ENCODE measurements around the gene RUVBL1. TPM values are rescaled to one million over a fixed set of nuclear protein-coding genes. Genes with fewer than 3 reads are reported as not detected.
A peak's percentile ranks its signal among the peaks of the same experiment; 100 is the strongest.

RUVBL1 gene
- total and polyA plus RNA-seq, 2 of the 4 experiments (the other 2 are of a cell fraction) = 68.7 to 83.3 TPM

- peaks cover 31% of the 10 kb centered on the region for H3K36me3 ChIP-seq (ENCODE audit: control insufficient read depth, insufficient read depth, low read length)
- intact Hi-C loops (cut with micrococcal nuclease) (loop anchor here (1.0 kb wide), 4 partner anchors 38 to 513 kb away; no protein-coding TSS in a partner anchor), dilution Hi-C loops (cut with HindIII; ENCODE audit: low sequenced_read_pairs, unreplicated experiment) (no loop called here), in situ Hi-C loops (cut with MboI; ENCODE audit: low sequenced_read_pairs) (loop anchor here (5.0 to 10.0 kb wide), 3 partner anchors 37 to 497 kb away; no protein-coding TSS in a partner anchor)
- H3K4ac ChIP-seq (ENCODE audit: low read depth, low read length) = peak overlapping the region; percentile 77
- H3K9me3 ChIP-seq (ENCODE audit: control insufficient read depth, insufficient read depth, low read length) = no peaks in the 10 kb centered on the region
- H2BK5ac ChIP-seq (ENCODE audit: low read depth, low read length, poor library complexity, severe bottlenecking) = no peak overlapping the region
- 0 out of 2 replicates have a peak overlapping the region, but pooled peaks have one; percentile 28 for H2BK120ac ChIP-seq (ENCODE audit: low read depth, low read length)
- H3K14ac ChIP-seq (replicated peaks; ENCODE audit: low read depth, low read length) = no peak overlapping the region; the same call in 1 of the 2 replicates
- no TSS peak for BruUV-seq (replicated peaks)
- H3K27ac ChIP-seq (ENCODE audit: insufficient read depth, low read length) = no peak overlapping the region; the same call in 1 of the 2 replicates
- H3K79me1 ChIP-seq (ENCODE audit: low read depth in 1 of 2, low read length in 2 of 2) = peaks cover 12 to 31% of the 10 kb centered on the region in 2 experiments
- CTCF ChIA-PET = interaction anchor here (0.6 to 3.2 kb wide), 11 partner anchors 10 to 82 kb away, joined by 3 to 26 read pairs (median 4); partner anchors contain the start of gene RUVBL1
- peaks cover 5% of the 10 kb centered on the region for H3K4me1 ChIP-seq (ENCODE audit: control insufficient read depth, insufficient read depth, low read length)
- H4K5ac ChIP-seq (ENCODE audit: low read depth, low read length) = no peak overlapping the region
- ATAC-seq (ENCODE audit: low read depth) = peak; percentile 99
- H4K91ac ChIP-seq (ENCODE audit: insufficient read depth, low read depth, low read length) = peak overlapping the region; percentile 45; the same call in 1 of the 2 replicates
- no peaks in the 10 kb centered on the region for H3K27me3 ChIP-seq (ENCODE audit: control insufficient read depth, insufficient read depth, low read length)
- H2AFZ ChIP-seq (replicated peaks; ENCODE audit: low read length, poor library complexity) = peak overlapping the region; percentile 36
- H2AK5ac ChIP-seq (ENCODE audit: low read depth, low read length) = peak overlapping the region; percentile 56; the same call in 1 of the 2 replicates
- H3K23ac ChIP-seq (ENCODE audit: low read depth, low read length) = no peak overlapping the region
- H3K9ac ChIP-seq (ENCODE audit: low read depth, low read length) = no peak overlapping the region
- WGBS, 2 experiments (ENCODE audit: extremely low coverage in 2 of 2, insufficient read length in 1 of 2) = 100% methylated on average over 2 of the region's 6 CpGs; no CpG with 5 or more reads in 1 of the 2 experiments
- H2AK9ac ChIP-seq (replicated peaks; ENCODE audit: low read depth, low read length, poor library complexity) = no peak overlapping the region
- H3K18ac ChIP-seq (ENCODE audit: low read depth, low read length) = no peak overlapping the region
- H4K8ac ChIP-seq (ENCODE audit: low read depth in 2 of 2, low read length in 2 of 2) = peak overlapping the region in 1 of 2 experiments; percentile 81; a peak in 2 of 4 replicates
- no peak overlapping the region for H3K4me3 ChIP-seq (ENCODE audit: insufficient read depth, low read depth, low read length)
- no peak overlapping the region for H2BK20ac ChIP-seq (ENCODE audit: low read depth, low read length)
- H3K4me2 ChIP-seq (ENCODE audit: low read depth, low read length) = no peak overlapping the region
- 0 out of 2 replicates have a peak, but pooled peaks cover 3% of the 10 kb centered on the region for H4K20me1 ChIP-seq (ENCODE audit: insufficient read depth, low read length)
- no peak overlapping the region; the same call in 1 of the 2 replicates for H3K56ac ChIP-seq (ENCODE audit: extremely low read depth, insufficient read depth, low read length)
- POLR2A ChIA-PET (ENCODE audit: unreplicated experiment) = no interaction called here
- no peak overlapping the region; the same call in 2 of the 3 replicates for H2BK15ac ChIP-seq (ENCODE audit: low read depth, low read length)
- peak; percentile 83 for DNase-seq
- H3K9me1 ChIP-seq (ENCODE audit: insufficient read depth, low read length) = no peaks in the 10 kb centered on the region
- TF ChIP-seq FOS (IDR thresholded peaks at IDR 0.05; ENCODE audit: low read depth, low read length) (no peak), RFX5 (IDR thresholded peaks at IDR 0.05; ENCODE audit: low read depth, low read length) (no peak), POLR2A (IDR thresholded peaks at IDR 0.05; ENCODE audit: low read depth, low read length) (no peak), MXI1 (IDR thresholded peaks at IDR 0.05; ENCODE audit: borderline replicate concordance, low read depth, low read length) (peak; percentile 99), CHD1 (IDR thresholded peaks at IDR 0.05; ENCODE audit: low read depth, low read length) (no peak), USF2 (IDR thresholded peaks at IDR 0.05; ENCODE audit: low read depth, low read length) (no peak), CEBPB (IDR thresholded peaks at IDR 0.05; ENCODE audit: low read depth, low read length) (no peak), BHLHE40 (IDR thresholded peaks at IDR 0.05; ENCODE audit: low read depth, low read length) (no peak), MAZ (IDR thresholded peaks at IDR 0.05; ENCODE audit: borderline replicate concordance, low read depth, low read length) (no peak; the same call in 1 of the 2 replicates), CTCF (conservative IDR thresholded peaks at IDR 0.05; ENCODE audit: low read depth, low read length) (peak; percentile 92), MAFK (IDR thresholded peaks at IDR 0.05; ENCODE audit: low read depth, low read length) (no peak), ELK1 (IDR thresholded peaks at IDR 0.05; ENCODE audit: borderline replicate concordance, low read depth, low read length) (no peak), RAD21 (IDR thresholded peaks at IDR 0.05; ENCODE audit: low read length) (peak; percentile 93), NFE2L2 (IDR thresholded peaks at IDR 0.05; ENCODE audit: low read depth, low read length) (peak; percentile 44; the same call in 1 of the 2 replicates), SMC3 (IDR thresholded peaks at IDR 0.05; ENCODE audit: low read depth, low read length) (peak; percentile 90)
Observed at GRCh38 chr3:128095222-128095703, 28.3 kb downstream of the RUVBL1 start.

Data from IMR-90 (cell line).